Measurements from ENCODE around the gene RPGR.

Gene RPGR

DNA sequence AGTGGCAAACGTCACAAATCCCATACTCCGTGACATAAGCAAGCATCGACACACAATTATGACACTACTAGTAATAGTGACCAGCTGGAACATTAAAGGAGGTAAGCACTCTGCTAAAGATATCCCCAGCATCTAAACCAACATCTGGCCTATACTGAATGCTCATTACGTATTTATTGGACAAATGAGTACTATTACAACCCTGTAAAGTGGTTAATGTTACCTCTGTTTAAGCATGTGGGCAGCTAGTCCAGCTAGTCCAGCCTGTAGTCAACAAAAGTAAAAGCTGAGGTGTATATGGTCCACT lies 419 bp upstream of the RPGR start:
- no peak for DNase-seq (ENCODE audit: low read depth)

DNA sequence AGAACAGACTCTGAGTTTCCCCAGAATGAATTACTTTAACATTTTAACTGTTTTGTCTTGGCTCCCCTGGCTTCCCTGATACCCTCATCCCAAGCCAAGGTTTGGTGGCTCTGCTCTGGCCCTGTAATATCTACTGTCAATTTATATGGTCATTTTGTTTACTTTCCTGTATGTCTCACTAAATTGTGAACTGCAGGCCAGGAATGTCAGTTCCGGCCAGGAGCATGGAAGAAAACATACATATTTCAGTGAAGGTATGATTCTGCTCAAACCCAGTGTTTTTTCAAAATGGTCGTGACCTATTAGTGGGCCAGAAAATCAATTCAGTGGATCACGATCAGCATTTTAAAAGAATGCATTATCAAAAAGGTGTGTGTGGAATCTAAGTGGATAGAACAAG lies 1.2 kb downstream of the RPGR start:
- DNase-seq (ENCODE audit: low read depth), result no peak

DNA sequence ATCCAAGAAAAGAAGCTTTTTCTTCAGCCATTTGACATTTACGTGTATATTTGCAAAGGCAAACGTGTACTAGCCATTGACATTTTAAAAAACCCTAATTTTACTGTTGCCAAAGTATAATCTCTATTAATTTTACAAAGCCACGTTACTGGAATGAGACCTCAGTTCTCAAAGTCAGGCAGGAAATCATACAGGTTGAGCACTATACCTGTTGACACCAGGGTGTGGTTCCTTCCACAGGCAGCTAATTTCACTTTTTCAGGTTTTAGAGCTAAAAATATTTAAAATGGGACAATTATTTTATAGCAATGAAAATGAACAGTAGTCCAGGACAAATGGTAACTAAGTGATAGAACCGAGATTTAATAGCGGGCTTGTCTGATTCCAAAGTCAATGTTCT lies 6.5 kb downstream of the RPGR start:
- no peak for DNase-seq (ENCODE audit: low read depth)

DNA sequence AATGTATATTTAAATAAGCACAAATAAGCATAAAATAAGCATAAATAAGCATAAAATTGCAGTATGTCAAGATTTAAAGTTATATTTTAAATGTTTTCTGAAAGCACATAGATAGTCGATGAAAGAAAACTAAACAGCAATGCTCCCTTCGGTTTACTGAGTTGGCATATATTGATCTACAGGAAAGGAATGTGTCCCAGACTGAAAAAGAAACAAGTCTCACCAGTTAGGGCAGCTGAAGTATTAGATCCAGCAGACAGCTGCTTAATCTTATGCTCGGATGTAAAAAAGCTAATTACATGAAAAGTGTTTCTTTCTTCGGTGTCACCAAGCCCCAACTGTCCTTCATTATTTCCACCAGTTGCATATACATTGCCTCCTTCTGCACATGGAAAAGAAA lies 8.7 kb downstream of the RPGR start:
- DNase-seq (ENCODE audit: low read depth), result no peak

DNA sequence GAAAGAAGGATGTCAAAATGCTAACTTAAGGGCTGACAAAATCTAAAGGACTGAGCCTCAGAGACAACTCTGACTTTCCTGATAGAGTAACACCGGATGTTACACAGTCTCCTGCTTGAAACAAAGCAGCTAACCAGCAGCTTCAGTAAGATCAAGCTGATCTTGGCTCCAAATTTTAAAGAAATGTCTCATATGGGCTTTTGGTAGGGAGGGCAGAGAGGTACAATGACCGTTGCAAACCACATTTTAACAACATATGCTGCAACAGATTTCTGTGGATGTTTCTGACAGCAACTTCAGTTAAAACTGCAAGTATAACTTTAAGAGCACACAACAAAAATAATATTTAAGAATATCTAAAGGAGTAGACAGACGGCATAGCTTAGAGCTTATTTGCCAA lies 9.1 kb downstream of the RPGR start:
- DNase-seq (ENCODE audit: low read depth), result no peak

DNA sequence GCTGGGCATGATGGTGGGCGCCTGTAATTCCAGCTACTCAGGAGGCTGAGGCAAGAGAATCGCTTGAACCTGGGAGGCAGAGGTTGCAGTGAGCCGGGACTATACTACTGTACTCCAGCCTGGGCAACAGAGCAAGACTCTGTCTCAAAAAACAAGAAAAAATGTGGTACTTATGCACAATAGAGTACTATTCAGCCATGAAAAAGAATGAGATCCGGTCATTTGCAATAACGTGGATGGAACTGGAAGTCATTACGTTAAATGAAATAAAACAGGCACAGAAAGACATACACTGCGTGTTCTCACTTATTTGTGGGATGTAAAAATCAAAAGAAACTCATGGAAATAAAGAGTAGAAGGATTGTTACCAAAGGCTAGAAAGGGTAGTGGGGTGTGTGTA lies 12.1 kb downstream of the RPGR start:
- no peak for DNase-seq (ENCODE audit: low read depth)

DNA sequence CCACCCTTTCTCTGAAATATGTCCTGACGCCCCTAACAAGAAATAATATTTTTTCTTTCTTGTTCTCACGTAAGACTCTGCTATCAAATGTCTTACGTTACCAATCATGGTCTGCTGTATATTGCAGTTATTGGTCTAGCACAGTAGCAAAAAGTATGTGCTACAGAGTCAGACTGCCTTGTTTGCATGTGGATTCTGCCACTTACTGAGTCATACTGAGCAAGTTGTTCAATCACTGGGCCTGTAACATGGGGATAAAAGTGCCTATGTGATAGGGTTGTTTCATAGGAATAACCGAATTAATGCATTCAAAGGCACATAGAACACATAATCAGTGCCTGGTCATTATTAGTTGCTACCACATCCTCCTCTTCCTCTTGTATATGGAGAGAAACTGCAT lies 14.1 kb downstream of the RPGR start:
- no peak for DNase-seq (ENCODE audit: low read depth)

DNA sequence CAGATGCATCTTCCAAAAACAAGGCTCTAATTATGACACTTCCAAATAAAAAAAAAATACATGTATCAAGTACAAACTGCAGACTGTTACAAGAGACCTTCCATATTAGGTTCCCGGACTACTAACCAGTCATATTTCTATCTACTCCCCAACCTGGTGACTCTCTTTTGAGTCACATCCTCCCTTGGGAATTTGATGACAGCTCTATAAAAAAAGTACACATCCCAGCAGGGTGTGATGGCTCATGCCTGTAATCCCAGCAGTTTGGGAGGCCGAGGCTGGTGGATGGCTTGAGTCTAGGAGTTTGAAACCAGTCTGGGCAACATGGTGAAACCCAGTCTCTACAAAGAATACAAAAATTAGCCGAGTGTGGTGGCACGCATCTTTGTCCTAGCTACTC lies 14.9 kb downstream of the RPGR start:
- DNase-seq (ENCODE audit: low read depth), result peak; percentile 41

DNA sequence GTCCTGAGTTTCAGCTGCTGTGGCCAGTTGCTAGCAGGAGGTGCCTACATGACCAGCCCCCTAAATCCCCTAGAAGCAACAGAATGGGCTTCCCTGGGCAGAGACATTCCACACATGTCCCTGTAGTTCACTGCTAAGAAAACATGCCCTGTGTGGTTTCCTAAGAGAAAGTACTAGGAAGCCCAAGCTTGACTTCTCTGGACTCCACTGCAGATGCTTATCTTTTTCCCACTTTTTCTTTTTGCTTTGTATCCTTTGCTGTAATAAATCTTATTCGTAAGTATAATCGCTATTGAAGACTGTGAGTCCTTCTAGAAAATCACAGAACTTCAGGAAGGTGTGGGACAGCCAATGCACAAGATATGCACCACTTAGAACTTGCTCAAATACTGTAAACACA lies 15.6 kb downstream of the RPGR start:
- no peak for DNase-seq (ENCODE audit: low read depth)

DNA sequence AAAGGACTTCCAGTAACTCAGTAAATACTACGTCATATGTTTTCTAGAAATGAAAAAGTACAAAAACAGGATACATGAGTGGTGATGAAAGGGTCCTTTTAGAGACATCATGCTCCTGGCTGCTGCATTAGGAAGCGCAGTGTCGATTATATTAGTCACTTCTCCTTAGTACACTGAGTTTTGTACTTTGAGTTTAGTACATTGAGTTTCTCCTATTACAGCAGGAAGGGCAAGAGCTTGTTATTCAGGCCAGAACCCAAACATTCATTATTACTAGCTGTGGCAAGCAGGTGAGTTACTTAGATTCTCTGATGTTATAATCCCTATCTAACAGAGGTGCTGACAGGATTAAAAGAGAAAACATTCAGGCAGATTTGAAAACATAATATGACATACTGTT lies 21.3 kb downstream of the RPGR start:
- no peak for DNase-seq (ENCODE audit: low read depth)

DNA sequence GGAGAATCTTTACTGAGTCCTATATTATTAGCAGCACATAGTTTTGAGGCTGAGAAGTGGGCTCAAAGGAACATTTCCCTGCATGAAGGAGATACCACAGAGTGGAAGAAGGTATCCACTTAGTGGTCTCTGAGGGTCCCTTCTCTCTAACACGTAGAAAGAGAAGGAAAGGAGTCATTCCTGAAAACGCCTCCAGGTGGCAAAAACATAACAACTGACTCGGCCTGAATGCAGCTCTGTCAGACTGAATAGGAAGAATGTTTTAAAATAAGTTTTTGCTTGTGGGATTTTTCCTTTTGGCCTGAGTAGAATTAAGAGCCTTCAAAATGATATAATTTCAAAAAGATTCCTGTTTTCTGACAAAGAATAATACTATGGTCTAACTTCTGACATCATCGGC lies 23.3 kb downstream of the RPGR start:
- no peak for DNase-seq (ENCODE audit: low read depth)

DNA sequence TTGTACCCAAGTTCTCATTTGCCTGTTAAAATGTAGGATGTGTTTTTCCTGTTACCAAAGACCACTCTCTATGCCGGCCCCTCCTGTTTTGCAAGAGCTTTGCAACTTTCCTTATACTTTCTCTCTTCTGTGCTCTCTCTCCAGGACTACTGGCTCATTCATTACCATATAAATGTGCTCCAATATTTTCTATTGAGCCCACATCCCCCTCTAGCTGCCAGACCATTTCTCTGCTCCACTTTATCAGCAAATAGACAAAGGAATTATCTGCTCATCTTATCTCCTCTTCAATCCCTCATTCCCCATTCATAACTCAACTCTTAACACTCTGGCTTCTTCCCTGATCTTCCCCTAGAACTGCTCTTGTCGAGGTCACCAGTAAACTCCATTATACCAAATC lies 33.6 kb downstream of the RPGR start:
- no peak for DNase-seq (ENCODE audit: low read depth)

DNA sequence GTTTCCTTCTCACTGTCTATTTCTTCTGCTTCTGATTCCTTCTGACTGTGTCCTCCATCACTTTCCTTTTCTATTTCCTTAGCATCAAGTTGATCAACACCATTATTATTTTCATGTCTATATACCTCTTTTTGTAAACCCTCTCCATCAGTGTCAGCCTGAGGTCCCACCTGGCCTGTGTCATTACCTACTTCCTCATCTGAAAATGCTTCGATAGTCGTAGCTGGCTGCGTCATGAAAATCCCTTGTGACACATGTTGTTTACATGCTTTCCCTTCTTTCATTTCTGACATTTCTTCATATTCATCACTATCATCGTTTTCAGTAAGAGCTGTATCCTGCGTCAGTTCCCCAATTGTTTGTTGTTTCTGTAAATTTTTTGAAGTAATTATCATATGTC lies 39.6 kb downstream of the RPGR start:
- DNase-seq (ENCODE audit: low read depth), result no peak

DNA sequence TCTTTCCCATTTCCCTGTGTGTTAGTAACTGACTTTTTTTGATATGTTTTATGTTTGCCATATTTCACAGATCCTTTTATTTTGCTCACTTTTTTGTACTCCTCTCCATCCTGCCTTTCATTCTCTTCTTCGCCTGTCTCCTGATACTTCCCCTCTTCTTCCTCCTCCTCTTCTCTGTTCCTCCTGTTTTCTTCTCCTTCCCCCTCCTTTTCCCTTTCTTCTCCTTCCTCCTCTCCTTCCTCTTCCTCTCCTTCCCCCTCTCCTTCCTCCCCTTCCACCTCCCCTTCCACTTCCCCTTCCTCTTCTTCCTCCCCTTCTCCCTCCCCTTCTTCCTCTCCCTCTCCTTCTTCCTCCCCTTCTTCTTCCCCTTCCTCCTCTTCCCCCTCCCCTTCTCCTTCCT lies 41.7 kb downstream of the RPGR start:
- DNase-seq (ENCODE audit: low read depth), result no peak

DNA sequence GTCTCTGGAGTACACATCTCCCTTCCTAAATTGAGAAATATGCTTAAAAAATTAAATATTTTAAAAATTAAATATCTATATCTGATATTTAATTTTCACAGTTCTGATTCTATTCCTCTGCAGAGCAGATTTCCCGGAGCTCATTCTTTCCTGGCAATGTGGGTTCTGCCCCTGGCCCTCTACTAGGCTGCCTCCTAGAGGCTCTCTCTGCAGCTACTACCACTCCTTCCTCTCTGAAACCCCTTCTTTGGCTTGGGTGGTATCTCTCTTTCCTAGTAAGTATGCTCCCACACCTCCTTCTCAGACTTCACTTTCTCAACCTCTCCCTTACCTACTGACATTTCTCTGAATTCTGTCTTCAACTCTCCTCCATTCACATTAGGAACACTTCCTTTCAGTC lies 45.3 kb downstream of the RPGR start:
- DNase-seq (ENCODE audit: low read depth), result no peak

DNA sequence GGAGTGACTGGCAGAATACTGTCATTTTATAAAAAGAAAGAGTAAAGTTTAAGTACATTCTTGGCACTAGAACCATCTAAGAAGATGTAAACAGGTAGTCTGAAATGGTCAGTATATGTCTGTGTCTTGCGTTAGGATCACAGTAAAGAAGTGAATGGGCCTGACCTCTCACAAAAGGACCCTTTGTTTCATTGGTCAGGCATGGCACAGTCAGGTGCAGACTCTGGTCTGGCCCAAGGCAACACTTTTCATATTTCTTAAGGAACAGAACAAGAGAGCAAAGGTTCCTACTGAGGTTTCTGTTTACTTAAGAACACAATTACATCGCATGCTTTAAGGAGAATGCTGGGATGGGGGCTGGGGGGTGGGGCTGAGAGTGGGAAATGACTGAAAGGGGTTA lies 48.1 kb downstream of the RPGR start:
- DNase-seq (ENCODE audit: low read depth), result no peak

DNA sequence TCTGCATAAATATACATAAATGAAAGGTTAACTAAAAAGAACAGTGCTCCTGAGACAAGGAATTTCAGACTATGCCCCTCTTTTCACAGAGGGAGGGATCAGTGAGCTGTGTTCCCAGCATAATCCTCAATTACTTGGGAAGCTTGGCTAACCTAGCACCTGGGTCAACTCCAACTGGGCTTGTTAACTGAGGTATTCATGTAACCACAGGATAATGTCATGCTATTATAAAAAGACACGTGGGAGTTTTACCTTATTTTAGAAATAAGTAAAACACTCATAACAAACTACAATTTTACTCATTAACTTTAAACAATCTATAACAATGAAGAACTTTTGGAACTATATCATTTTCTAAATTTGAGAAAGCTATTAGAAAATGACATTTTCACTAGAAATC lies 48.6 kb downstream of the RPGR start:
- no peak for DNase-seq (ENCODE audit: low read depth)

DNA sequence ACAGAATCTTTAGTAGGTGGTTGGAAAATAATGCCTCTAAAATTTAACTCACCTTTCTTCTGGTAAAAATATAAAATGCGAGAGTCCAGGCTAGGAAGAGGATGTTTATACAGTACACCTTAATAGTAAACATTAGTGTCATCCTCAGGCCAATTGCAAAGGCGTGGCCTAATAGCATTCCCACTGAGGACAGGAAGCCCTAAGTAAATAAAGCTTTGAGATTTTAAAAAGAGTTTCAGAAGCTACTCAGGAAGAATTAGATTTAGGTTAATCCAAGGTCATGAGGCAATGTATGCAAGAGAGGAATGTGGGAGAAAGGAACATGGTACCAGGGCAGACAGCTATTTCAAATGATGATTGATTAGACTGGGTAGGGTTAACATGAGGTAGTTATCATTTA lies 49.5 kb downstream of the RPGR start:
- no peak for DNase-seq (ENCODE audit: low read depth)

DNA sequence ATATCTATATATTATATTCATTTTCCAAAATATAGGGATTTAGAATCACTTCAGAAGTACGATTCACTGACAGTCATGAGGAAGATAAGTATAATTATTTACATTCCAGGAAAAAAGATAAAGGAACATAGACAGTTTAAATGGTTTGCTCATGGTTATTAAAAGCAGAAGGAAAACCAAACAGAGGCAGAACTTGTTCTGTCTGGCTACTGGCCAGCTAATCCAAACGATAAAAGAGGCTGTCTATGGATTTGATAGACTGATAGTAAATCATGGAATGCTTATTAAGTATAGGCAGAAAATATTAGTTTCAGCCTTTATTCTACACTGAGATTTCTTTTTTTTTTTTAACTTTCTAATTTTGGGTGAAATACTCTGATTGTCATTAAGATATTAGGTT lies 50.2 kb downstream of the RPGR start:
- DNase-seq (ENCODE audit: low read depth), result no peak

DNA sequence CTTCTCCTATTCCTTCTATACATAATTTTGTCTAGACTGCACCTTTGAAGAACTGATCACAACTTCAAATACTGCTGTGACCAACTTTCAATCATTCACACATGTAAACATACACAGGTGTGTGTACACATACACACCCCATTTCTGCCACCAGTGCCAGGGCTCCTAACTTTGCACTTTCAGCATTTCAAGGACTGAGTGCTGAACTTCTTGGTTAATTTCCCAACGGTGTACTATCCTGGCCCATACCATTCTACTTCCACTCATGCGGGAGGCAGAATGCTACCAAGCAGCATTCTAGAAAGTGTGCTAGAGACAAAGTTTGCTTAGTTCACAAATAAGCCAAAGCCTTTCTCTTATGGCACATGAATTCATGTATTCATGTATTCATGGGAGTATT lies 51.2 kb downstream of the RPGR start:
- DNase-seq (ENCODE audit: low read depth), result no peak

DNA sequence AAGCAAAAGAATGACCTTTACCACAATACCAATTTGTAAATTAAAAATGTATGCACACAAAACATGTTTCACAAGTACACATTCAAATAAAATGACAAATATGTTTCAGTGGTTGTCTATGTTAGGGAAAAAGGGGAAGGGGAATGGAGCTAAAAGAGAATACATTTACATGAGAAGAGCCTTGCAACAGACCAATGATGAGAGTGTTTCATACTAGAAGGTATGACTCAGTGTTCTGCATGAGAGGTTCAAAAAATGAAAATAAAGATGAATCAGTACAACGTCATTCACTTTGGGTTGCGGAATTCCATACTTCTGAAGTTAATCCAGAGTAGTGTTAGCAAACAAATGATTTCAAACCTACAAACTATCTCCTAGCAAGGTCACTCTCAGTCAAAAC lies 51.7 kb downstream of the RPGR start:
- peak; percentile 33 for DNase-seq (ENCODE audit: low read depth)

DNA sequence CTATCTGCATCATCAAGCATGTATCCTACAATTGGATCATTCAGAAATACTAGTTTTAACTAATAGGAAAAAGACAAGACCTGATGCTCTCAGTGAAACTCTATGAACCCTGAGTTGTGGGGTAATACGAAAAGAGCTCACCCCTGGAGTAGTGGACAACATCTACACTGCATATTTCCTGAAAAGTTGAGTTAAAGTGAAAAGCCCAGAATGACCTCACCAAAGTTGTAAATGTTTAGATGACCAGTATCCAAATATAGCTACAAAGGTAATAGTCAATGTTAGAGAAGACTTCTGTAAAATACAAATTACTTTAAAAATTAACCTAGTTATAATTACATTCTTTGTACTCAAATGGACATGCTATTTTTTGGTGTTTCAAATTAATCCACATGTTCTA lies 53.9 kb downstream of the RPGR start:
- DNase-seq (ENCODE audit: low read depth), result no peak

DNA sequence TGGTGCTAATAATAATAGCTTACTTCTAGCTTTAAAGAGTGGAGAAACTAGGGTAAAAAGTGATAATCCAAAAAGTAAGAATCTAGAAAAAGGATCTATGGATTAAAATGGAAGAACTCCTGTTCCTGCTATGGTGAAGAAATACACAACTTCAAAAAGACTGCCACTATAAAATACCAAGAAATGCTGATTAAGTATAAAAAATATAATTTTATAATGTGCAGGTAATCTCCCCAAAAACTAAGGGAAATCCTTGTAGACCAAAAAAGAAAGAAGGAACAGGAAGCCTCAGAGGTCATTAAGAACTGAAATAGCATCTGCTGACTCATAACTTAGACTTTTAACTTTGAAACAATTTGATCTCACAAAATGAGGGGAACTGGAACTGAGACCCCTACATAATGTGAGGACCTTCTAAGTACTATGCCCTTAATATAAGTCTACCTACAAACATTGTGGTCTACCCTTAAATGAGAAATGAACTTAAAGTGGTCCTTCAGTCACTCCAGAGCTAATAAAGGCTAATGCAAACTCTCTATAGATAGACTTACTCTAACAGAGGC lies 56.1 kb downstream of the RPGR start:
- DNase-seq (ENCODE audit: low read depth), result no peak

DNA sequence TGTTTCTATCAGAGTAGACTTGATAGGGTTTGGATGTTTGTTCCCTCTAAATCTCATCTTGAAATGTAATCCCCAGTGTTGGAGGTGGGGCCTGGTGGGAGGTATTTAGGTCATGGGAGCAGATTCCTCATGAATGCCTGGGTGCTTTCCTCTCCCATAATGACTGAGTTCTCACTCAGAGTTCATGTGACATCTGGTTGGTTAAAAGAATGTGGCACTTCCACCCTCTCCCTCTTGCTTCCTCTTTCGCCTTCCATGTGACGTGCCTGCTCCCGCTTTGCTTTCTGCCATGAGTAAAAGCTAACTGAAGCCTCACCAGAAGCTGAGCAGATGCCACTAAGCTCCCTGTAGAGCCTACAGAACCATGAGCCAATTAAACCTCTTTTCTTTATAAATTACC lies 59.3 kb downstream of the RPGR start:
- DNase-seq (ENCODE audit: low read depth), result no peak

All from HS-27A (cell line).